Ovary (tissue), 9 donors: ENCODE data around the gene LRRC8E. TPM values are rescaled to one million over a fixed set of nuclear protein-coding genes. Genes with fewer than 3 reads are reported as not detected.

Experiments used
- DNase-seq, 5 donors: peaks; one replicate each; pipeline ENCODE4 v3.0.0-alpha.2; 2019 to 2020
- H3K27ac ChIP-seq, 2 donors: fragments of 200-600 bp; one replicate each; pipeline versions ENCODE4 v1.5.1 to v1.8.0; 2019 to 2022
- H3K27me3 ChIP-seq: fragments of 200-600 bp; one replicate; pipeline ENCODE4 v1.8.0; 2022
- H3K36me3 ChIP-seq: fragments of 200-600 bp; sonication (generic); one replicate; pipeline ENCODE4 v1.5.1; 2019
- H3K4me1 ChIP-seq: one replicate; pipeline ENCODE4 v1.8.1; 2013; ENCODE audit warnings: mild to moderate bottlenecking, moderate library complexity; ENCODE audit not compliant: insufficient read depth
- H3K4me3 ChIP-seq: fragments of 200-600 bp; sonication (generic); one replicate; pipeline ENCODE4 v1.5.1; 2017
- H3K9me3 ChIP-seq, 2 donors: fragments of 200-600 bp in 1 of 2; sonication (generic) in 1 of 2; one replicate each; pipeline versions ENCODE4 v1.5.1 to v1.8.1; 2013 to 2019; ENCODE audit warnings: mild to moderate bottlenecking in 1 of 2, moderate library complexity in 1 of 2
- EP300 ChIP-seq: sonication (generic); formaldehyde crosslinking; IDR thresholded peaks from one replicate; pipeline ENCODE4 v1.6.1; 2017; ENCODE audit warnings: antibody characterized with exemption
- POLR2A ChIP-seq: fragments of 450-650 bp; IDR thresholded peaks from one replicate; pipeline ENCODE4 v1.6.1; 2017; ENCODE audit warnings: antibody characterized with exemption, mild to moderate bottlenecking, moderate library complexity
- WGBS, 3 donors: extraction: QIAGEN DNeasy Blood & Tissue Kit in 1 of 3; methylation state at CpG; one replicate each; pipeline versions ENCODE4 v1.1.5 to v1.1.7; 2013 to 2017; 5-methylcytosine and 5-hydroxymethylcytosine counted together
- intact Hi-C, 4 donors: fragments of 100-400 bp; cut with DNase I; formaldehyde crosslinking; loops; one replicate each; pipeline versions ENCODE4 v1.11.0 to v1.15.1; 2022 to 2023
- polyA plus RNA-seq, 2 donors: library from polyadenylated mRNA; stranded (reverse); fragments of 200-250 nt in 1 of 2; fragments of 350-450 nt in 1 of 2; fragmentation: Illumina TruSeq in 1 of 2; extraction: RNeasy Lipid Tissue Mini Kit (QIAGEN cat#74804) in 1 of 2; gene quantifications; one replicate each; pipeline ENCODE4 v1.2.3, GENCODE V29; 2013 to 2014
- total RNA-seq, 7 donors: library from RNA; depleted of rRNA in 2 of 7; stranded (reverse); fragments of >200 nt in 2 of 7; fragmentation: NEBNext Ultra II Directional in 3 of 7; extraction: Animal tissue kit (Norgen Biotek cat#: 25700) in 3 of 7; gene quantifications; one replicate each; pipeline versions ENCODE4 v1.1.0 to v1.2.4, GENCODE V29; 2016 to 2023
- TF ChIP-seq, protein P1 (sequence below), 3 donors: fragments of 450-650 bp in 2 of 3; fragments of 200-600 bp in 1 of 3; IDR thresholded peaks; one replicate each; pipeline versions ENCODE4 v1.5.1 to v1.8.0; 2016 to 2022; ENCODE audit warnings: antibody characterized with exemption in 3 of 3, mild to moderate bottlenecking in 1 of 3
- donor health status: DM: no; HTN: no; CAD: no; lungs with moderate emphysema.
- donor health status: DM: no; HTN: no; CAD: no.
- donor health status: Bipolar disorder and iron deficiency.
- donor health status: DM: yes; HTN: yes; CAD: no.
- donor health status: DM: no; HTN: no; CAD: no.
- donor health status: DM: yes; HTN: yes; CAD: no.

The LRRC8E gene
- total and polyA plus RNA-seq, 9 donors: 0.10 to 2.1 (median 0.72) TPM; not detected in 2

DNA sequence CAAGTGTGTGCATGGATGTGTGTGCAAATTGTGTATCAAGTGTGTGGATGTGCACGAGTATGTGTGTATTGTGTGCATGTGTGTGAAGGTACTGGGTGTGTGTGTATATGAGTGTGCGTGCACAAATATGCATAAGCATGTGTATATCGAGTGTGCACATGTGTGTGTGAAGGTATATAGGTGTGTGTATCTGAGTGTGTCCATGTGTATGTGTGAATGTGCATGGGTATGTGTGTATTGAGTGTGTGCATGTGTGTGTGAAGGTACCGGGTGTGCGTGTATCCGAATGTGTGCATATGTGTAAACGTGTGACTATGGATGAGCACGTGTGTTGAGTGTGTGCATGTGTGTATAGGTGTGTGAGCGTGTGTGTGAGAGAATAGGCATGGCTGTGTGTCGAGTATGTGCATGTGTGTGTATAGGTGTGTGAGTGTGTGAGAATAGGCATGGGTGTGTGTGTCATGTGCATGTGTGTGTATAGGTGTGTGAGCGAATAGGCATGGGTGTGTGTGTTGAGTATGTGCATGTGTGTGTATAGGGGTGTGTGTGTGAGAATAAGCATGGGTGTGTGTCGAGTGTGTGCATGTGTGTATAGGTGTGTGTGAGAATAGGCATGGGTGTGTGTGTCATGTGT is 45.5 kb upstream of the LRRC8E start:
- no peak for DNase-seq
- Histone ChIP-seq H3K36me3 (no peaks in the 10 kb centered on the region), H3K9me3 (no peaks in the 10 kb centered on the region), H3K4me1 (no peaks in the 10 kb centered on the region), H3K27ac (no peak overlapping the region), H3K4me3 (no peak overlapping the region), H3K27me3 (no peaks in the 10 kb centered on the region)
- intact Hi-C loops: no loop called here
- 92 to 94% (median 93%) methylated on average over 12 of the region's 12 CpGs for WGBS, 3 donors
- TF ChIP-seq EP300 (no peak), POLR2A (no peak)
- TF ChIP-seq, protein P1, sequence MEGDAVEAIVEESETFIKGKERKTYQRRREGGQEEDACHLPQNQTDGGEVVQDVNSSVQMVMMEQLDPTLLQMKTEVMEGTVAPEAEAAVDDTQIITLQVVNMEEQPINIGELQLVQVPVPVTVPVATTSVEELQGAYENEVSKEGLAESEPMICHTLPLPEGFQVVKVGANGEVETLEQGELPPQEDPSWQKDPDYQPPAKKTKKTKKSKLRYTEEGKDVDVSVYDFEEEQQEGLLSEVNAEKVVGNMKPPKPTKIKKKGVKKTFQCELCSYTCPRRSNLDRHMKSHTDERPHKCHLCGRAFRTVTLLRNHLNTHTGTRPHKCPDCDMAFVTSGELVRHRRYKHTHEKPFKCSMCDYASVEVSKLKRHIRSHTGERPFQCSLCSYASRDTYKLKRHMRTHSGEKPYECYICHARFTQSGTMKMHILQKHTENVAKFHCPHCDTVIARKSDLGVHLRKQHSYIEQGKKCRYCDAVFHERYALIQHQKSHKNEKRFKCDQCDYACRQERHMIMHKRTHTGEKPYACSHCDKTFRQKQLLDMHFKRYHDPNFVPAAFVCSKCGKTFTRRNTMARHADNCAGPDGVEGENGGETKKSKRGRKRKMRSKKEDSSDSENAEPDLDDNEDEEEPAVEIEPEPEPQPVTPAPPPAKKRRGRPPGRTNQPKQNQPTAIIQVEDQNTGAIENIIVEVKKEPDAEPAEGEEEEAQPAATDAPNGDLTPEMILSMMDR (IDR thresholded peaks at IDR 0.05): no peak

DNA sequence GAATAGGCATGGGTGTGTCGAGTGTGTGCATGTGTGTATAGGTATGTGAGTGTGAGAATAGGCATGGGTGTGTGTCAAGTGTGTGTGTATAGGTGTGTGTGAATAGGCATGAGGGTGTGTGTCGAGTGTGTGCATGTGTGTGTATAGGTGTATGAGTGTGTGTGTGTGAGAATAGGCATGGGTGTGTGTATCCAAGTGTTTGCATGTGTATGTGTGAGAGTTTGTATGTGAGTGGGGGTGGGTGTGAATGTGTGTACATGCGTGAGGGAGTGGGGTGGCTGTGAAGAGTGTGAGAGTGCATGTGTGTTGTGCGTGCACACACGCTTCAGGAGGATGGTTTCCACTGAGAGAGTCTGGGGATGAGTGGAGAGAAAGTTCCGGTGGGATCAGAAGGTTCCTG is 44.8 kb upstream of the LRRC8E start:
- Histone ChIP-seq H3K27ac (no peak overlapping the region), H3K27me3 (no peaks in the 10 kb centered on the region), H3K36me3 (no peaks in the 10 kb centered on the region), H3K4me3 (no peak overlapping the region), H3K4me1 (no peaks in the 10 kb centered on the region), H3K9me3 (no peaks in the 10 kb centered on the region)
- 88 to 90% (median 89%) methylated on average over 6 of the region's 6 CpGs for WGBS, 3 donors
- TF ChIP-seq, protein P1 (IDR thresholded peaks at IDR 0.05): no peak
- intact Hi-C loops: no loop called here
- DNase-seq: no peak

DNA sequence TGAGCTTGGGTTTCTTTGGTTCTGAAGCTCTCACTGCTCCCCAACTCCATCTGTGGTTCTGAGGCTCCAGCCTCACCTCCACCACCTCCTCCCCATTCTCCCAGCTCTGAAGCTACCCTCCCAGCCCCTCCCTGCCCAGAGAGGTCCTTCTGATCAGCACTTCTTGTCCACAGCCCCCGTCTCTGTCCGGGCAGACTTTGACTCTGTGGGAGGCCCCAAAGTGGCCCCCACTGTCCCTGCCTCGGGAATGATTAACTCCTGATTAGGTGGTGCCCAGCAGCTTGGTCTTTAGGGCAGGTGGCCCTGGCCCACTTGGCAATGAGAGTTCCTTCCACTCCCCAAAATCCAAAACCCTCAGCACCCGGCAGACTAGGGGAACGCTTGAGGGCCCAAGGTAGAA is 43.9 kb upstream of the LRRC8E start:
- TF ChIP-seq, protein P1 (IDR thresholded peaks at IDR 0.05): no peak
- no peak for TF ChIP-seq EP300
- no peak for TF ChIP-seq POLR2A

DNA sequence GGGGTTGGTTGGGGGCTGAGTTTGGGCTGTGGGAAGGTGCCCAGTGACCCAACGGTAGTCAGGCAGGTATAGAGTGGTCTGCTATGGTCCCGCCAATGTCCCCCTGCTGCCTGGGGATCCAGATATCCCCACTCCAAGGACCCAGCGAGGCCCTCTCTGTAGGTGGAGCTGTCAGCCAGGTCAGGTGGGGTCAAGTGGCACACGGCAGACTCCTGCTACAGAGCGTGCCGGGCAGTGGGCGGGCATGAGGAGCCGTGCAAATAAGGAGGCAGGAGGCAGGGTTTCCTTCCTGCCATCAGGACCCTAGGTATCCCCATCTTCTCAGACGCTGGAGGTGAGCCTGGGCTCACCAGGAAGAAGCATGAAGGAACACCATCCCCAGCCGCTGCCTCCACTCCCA is 43.4 kb upstream of the LRRC8E start:
- Histone ChIP-seq H3K36me3 (no peaks in the 10 kb centered on the region), H3K27ac (no peak overlapping the region), H3K4me1 (peaks cover 1% of the 10 kb centered on the region), H3K9me3 (no peaks in the 10 kb centered on the region), H3K27me3 (no peaks in the 10 kb centered on the region), H3K4me3 (no peak overlapping the region)
- intact Hi-C loops: no loop called here
- DNase-seq: no peak
- TF ChIP-seq EP300 (no peak), POLR2A (no peak)
- TF ChIP-seq, protein P1 (IDR thresholded peaks at IDR 0.05): no peak
- WGBS, 3 donors: 84 to 93% (median 89%) methylated on average over 10 of the region's 10 CpGs

More for the DNA sequence above, 43.9 kb upstream of the LRRC8E start:
- Histone ChIP-seq H3K27me3 (no peaks in the 10 kb centered on the region), H3K4me1 (no peaks in the 10 kb centered on the region), H3K9me3 (no peaks in the 10 kb centered on the region), H3K4me3 (no peak overlapping the region), H3K36me3 (no peaks in the 10 kb centered on the region), H3K27ac (no peak overlapping the region)
- DNase-seq: no peak
- WGBS, 3 donors: 87 to 88% (median 87%) methylated on average over 5 of the region's 5 CpGs
- intact Hi-C loops: no loop called here
